NCI-H1105 (cell line): Measurements from ENCODE around the gene PRDX1.
"Not testable (repeated sequence)": the region's sequence is repeated elsewhere in the genome, so short reads cannot be mapped to it uniquely, and the experiment has no call there.

ENCODE experiments used
- DNase-seq: peaks from one replicate; lab custom pipeline; 2025; lab: John Stamatoyannopoulos, UW

The PRDX1 gene

DNA sequence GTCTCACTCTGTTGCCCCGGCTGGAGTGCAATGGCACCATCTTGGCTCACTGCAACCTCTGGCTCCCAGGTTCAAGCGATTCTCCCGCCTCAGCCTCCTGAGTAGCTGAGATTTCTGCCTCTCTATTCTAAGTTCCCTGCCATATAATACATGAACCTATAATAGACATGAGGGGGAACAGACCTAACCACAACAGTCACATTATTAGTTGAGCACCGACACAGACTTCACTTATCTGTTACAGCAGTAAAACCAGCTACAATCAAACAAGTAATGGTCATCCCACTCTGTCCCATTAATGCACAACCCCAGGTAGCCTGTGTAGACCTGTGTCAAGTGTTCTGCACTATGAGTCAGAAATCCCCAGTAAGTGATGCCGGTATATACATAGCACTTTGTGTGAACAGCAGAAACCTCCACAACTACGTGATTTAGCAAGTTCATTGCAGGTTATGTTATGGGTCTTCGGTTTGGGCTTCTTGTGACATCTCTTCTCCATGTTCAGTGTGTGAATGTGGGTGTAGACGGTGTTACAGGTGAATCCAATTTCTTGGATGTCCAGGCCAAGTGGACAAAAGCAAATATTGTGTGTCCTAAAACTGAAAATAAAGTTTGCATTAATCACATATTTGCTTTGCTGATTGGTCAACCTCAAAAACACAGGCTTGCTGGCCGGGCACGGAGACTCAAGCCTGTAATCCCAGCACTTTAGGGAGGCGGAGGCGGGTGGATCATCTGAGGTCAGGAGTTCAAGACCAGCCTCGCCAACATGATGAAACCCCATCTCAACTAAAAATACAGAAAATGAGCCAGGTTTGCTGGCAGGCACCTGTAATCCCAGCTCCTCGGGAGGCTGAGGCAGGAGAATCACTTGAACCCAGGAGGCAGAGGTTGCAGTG is 18.0 kb downstream of the PRDX1 start:
- DNase-seq, result no peak

DNA sequence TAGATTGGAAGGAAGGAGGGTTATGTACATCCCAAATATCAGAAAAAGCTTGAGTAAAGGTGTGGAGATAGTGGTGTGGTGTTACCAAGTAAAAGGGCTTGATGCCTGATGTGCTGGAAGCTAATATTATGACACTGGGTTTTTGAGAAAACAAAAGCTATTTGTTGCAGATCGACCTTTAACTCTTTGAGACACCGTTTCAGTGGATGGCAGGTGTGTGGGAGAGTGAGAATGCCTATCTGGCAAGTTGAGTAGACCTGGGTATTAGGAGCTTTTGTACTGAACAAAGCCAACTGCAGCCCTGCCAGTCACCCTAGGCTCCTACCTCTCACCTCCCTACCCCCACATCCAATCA is 20.2 kb downstream of the PRDX1 start:
- DNase-seq, result no peak

DNA sequence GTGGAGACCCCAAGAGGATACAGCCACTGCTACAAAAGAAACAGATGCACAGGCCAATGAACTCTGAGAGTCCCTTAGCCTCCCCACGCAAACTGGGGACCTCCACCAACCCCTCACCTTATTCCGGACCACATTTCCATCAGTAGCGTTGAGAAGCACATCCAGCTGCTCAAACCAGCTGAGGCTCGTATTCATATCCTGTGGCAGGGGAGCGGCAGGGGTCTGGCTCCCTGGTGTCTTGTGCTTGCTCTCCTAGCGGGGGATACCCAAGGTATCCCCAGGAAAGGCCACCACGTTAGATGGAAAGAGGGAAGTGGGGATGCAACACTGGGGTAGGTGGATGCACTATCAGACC is 22.3 kb downstream of the PRDX1 start:
- no peak for DNase-seq

DNA sequence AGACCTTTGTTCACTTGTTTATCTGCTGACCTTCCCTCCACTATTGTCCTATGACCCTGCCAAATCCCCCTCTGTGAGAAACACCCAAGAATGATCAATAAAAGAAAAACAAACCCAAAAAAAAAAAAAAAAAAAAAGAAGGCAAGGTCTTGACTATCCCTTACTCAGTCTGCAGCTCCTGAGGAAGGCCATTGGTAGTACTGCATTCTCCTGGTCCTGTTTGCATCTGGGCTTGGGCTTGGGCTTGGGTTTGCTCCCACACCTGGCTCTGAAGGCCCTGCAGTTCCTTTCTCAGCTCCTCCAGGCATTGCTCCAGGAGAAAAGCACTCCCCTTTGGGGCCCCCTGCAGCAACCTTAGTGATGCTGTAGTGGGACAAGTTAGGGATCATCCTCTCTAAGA is 23.4 kb downstream of the PRDX1 start:
- no peak for DNase-seq

DNA sequence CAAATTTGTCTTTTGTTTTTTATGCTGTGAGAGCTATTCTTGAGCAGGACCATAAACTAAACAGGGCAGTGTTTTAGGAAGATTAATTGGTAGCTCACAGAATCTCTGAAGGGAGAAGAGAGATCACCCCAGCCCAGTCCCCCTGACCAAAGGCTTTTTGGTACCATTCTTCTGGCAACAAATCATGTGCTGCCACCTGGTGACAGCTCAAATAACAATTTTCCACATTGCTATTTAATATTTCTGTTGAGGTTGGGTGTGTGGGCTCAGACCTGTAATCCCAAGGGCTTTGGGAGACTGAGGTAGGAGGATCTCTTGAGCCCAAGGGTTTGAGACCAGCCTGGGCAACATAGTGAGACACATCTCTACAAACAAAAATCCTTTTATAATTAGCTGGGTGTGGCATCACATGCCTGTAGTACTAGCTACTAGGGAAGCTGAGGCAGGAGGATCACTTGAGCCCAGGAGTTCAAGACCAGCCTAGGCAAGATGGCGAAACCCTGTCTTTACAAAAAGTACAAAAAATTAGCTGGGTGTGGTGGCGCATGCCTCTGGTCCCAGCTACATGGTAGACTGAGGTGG is 28.5 kb downstream of the PRDX1 start:
- peak; percentile 35 for DNase-seq

DNA sequence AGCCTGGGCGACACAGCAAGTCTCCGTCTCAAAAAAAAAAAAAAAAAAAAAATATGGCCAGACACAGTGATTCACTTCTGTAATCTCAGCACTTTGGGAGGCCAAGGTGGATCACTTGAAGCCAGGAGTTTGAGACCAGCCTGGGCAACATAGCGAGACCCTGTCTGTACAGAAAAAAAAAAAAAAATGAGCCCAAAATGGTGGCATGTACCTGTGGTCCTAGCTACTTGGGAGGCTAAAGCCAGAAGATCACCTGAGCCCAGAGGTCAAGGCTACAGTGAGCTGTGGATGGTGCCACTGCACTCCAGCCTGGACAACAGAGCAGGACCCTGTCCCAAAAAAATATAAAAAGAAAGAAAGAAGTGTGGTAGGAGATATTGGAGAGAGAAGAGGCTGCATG is 29.0 kb downstream of the PRDX1 start:
- DNase-seq, result no peak

DNA sequence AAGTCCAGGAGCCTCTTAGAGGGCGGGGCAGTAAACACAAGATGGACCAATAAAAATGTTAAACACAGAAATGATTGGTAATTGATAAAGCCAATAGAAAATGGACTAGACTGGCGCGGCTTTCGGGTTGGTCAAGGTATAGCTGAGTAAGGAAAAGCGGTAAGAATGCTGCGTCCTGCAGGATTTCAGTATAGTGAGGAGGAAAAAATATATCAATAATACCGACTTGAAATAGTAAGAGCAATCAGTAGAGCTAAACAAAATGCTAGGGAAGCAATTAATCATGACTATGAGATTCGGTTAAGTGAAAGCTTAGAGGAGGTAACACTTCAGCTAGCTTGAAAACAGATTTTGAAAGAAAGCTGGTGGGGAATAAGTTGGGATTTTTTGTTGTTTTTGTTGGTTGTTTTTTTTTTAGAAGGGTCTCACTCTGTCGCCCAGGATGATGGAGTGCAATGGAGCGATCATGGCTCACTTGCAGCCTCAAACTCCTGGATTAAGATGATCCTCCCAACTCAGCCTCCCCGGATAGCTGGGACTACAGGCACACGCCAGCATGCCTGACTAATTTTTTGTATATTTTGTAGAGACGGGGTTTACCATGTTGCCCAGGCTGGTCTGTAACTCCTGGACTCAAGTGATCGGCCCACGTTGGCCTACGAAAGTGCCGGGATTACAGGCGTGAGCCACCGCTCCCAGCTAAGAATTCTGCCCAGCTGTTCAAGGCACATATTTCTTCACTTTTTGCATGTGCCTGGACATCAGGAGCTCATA is 30.0 kb downstream of the PRDX1 start:
- DNase-seq, result no peak

DNA sequence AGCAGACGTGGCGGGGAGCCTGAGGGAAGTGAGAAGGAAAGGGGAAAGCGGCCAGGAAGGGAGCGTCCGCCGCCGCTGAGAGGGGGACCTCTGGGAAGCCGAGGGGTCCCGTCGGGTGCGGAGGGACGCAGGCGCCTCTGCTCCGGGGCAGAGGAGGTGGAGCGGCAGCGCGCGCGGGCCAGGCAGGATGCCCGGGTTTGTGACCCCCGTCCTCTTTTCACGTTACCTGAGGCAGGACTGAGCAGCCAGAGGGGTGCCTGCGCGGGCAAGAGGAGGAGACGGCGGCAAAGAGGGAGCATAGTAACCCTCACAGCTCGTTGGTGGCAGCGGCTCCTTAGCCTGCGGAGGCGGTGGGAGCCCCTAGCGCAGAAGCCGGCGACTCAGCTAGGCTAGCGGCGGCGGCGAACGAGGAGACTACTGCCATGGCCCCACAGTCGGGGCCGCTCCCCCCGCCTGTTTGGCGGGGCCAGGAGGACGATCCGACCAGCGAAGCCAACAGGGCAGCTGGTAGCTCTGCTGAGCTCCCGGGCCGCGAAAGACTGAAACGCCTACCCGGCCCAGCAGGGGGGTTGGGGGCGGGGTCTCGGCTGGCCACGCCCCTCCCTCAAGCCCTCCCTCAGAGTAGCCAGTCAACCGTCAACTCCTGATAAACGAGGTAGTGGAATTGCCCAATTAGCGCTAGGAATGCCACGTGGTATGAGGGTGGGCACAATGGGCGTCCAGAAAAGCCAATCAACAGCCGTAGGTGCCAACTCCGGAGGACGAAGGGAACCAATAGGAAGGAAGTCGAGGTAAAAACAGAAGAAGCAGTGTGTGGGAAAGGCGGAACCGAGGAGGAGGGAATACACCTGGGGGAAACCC is 30.8 kb downstream of the PRDX1 start, which contains the start of gene TESK2:
Gene TESK2, minus strand, starts transcription at position 538 of the 861 bp plus-strand sequence. CDS start 33,378 bp downstream, outside the sequence.
- DNase-seq, result peak; percentile 100

DNA sequence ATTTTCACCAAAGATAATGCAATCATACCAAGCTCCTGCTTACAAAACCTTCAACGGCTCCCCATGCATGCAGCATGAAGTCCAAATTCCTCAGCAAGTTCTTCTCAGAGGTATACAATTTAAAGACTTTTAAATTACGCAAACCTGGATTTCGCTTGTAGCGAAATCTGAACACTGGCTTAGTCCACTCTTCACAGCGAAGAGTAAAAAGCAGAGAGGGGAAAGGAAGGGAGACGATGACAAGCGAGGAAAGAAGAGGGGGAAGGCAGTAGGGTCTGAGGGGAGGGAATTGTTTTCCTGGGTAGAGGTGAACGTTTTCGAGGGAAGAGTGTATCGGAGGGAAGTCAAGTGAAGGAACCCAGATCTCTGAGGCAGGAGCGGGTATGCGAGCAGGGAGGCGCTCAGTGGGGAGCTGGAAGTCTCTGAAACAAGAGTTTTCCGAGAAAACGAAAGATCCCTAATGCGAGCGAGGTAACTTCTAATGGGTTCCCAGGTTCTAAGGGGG is 31.5 kb downstream of the PRDX1 start:
- DNase-seq, result no peak

DNA sequence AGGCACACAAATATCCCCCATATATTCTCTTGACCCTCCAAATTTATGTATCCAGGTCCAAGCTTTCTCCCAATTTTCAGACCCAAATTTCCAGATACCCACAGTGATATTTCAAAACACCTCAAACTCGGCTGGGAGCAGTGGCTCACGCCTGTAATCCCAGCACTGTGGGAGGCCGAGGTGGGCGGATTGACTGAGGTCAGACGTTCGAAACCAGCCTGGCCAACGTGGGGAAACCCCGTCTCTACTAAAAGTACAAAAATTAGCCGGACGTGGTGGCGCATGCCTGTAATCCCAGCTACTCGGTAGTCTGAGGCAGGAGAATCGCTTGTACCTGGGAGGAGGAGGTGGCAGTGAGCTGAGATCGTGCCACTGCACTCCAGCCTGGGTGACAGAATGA is 32.3 kb downstream of the PRDX1 start:
- not testable (repeated sequence) for DNase-seq

DNA sequence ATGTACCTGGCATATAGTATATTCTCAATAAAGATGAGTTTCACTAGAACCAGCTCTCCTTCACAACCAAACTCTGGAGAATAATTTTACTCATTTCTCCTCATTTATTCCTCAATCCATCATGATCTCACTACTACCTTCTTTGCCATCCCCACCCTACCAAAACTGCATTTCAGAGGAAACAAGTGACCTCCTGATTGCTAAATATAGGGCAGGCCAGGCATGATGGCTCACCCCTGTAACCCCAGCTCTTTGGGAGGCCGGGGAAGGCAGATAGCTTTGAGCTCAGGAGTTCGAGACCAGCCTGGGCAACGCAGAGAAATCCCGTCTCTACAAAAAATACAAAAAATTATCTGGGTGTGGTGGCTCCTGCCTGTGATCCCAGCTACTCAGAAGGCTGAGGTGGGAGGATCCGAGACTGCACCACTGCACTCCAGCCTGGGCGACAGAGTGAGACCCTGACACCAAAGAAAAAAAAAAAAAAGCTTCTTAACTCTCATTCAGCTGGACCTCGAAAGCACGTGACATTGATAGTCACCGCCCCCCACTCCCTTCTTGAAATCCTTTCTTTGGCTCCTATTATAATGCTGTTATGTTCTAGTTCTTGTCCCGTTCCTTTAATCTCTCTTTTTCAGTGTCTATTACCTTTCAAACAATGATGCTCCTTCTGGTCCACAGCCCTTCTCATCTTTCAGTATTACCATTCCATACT is 32.9 kb downstream of the PRDX1 start:
- no peak for DNase-seq

DNA sequence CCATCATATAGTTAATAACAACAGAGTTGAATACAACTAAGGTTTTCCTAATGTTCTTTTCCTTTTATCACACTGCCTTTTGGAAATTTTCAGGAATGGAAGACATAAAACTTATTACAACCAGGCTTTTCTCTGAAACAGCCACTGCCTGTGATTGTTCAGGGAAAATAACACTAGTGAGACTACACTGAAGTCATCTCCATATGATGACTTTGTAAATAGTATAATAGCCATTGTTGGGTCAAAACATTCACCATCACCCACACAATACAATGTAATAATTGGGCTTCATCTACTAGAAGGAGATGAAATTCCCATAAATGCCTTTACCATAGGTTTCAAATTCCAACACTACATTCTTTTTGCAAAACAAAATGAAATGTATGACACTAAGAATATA is 35.7 kb downstream of the PRDX1 start:
- no peak for DNase-seq

DNA sequence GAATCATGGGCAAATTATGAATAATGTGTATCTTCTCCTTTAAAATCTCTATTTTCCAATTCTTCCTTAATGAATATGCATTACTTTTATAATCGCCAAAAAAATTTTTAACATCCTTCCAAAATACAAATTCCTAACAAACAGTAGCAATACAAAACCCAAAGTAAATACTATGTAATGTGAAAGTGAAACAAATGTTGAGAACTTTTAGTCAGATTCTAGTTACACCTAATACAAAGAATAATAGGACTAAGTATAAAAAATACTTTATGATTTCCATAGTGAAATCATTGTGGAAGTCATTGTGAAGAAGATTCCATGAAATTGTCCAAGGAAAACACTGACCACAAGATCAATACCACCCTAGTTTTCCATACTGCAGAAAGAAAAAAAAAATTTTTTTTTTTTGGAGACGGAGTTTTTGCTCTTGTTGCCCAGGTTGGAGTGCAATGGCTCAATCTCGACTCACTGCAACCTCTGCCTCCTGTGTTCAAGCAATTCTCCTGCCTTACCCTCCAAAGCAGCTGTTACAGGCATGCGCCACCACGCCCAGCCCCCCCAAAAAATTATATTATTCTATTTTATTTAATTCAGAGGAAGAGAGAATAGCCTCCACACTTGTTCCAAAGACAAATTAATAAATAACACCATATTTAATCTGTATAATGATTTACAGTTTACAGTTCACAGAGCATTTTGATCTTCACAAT is 42.5 kb downstream of the PRDX1 start:
- no peak for DNase-seq

DNA sequence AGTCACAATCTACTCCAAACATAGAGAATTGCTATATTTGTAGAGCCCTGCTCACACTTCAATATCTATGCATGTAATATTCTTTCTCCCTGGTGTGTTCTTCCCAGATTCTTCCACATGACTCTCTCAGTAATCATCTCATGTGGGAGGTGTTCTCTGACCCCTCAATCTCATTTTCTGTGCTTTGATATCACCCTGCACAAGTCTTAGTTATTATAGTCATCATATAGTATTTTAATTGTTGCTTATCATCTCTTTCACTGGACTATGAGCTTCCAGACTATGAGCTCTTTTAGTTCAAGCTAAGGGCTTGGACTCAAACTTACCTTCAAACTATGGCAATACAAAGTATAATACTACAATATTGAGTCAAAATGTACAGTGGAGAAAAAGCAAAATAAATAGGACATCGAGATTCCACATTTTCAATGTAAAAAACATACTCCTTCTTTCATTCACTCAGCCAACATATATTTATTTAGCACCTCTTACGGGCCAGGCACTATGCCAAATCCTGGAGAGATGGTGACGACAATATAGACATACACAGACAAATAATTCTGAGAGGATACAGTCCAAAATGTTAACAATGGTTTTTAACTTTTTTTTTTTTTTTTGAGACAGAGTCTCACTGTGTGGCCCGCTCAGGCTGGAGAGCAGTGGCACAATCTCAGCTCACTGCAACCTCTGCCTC is 43.4 kb downstream of the PRDX1 start:
- peak; percentile 15 for DNase-seq

DNA sequence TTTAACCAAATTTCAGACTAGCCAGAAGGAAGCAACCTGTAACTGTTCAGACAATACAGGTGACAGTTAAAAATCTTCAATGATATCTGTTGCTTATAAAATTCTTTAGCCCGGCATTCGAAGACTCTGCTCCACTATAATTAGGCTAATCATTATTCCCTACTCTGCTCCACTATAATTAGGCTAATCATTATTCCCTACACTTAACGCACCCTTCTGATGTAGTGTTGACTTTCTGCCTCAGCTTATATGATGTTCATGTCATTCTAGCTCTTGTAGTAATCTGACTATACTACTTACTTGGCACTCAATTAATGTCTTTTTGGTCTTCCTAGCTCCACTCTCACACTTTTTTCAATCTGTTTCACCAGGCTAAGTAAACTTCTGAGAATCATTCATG is 44.0 kb downstream of the PRDX1 start:
- peak; percentile 57 for DNase-seq

DNA sequence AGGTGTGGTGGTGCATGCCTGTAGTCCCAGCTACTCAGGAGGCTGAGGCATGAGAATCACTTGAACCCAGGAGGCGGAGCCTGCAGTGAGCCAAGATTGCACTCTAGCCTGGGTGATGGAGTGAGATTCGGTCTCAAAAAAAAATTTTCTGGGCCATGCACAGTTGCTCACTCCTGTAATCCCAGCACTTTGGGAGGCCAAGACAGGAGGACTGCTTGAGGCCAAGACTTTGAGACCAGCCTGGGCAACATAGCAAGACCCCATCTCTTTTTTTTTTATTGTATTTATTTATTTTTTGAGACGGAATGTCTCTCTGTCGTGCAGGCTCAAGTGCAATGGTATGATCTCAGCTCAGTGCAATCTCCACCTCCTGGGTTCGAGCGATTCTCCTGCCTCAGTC is 47.5 kb downstream of the PRDX1 start:
- not testable (repeated sequence) for DNase-seq

DNA sequence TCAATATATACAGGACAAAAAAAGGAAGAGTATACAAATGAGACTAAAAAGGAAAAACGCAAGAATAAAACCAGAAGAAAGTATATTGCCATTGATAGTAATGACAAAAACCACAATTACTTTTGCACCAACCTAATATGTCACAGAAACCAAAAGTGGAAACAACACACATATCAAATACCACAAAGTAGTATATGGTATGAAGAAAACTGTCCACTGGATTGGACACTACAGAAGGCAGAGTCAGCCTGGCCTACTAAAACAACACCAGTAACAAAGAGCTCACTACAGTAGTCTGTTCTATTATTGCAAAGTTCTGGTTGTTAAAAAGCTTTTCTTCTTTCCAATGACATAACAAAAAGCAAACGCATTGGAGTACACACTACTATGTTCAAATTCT is 48.4 kb downstream of the PRDX1 start:
- DNase-seq, result no peak

DNA sequence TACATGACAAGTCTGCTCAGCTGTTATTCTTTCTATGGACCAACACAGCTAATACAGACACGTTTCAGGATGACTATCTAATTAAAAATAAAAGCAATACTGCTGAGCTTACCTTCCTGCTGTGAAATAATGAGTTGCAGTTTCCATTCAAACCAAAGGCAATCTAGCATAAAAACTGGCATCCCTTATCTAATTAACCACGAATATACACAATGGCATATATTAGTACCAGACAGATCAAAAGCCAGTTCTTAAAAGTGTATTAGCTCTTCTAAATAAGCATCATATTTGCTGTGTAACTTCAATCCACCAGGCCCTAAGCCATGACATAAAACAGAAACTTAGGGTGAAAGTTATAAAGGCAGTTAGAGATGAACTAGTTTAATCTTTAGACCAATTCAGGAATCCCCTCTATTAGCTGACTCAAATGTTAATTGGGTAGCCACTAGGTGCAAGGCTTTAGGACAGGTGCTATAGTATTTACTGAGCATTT is 51.3 kb downstream of the PRDX1 start:
- no peak for DNase-seq

DNA sequence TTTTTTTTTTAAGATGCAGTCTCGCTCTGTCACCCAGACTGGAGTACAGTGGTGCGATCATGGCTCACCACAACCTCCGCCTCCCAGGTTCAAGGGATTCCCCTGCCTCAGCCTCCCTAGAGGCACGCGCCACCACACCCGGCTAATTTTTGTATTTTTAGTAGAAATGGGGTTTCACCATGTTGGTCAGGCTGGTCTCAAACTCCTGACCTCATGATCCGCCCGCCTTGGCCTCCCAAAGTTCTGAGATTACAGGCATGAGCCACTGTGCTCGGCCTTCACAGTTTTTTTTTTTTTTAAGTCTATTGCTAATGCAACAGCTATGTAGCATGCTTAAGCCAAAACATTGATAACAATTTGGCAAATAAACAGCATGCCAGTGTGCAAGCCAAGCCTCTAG is 54.3 kb downstream of the PRDX1 start:
- not testable (repeated sequence) for DNase-seq

DNA sequence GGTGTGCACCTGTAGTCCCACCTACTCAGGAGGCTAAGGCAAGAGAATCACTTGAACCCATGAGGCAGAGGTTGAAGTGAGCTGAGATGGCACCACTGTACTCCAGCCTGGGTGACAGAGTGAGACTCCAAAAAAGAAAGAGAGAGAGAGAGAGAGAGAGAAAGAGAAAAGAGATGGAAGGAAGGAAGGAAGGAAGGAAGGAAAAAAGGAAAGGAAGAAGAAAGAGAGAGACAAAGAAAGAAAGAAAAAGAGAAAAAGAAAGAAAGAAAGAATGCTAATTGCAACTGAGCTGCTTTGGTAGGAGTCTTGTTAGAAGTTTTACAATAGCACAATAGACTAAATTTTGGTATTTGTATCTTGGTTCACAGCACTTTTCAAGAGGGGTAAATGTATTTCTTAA is 56.4 kb downstream of the PRDX1 start:
- DNase-seq, result no peak
